OCI-LY1 (cell line): Measurements from ENCODE around the gene GNAI2.

Experiments
- EZH2 ChIP-seq: fragments of 200-600 bp; sonication (generic), shearing (Covaris generic); IDR thresholded peaks from 2 replicates; pipeline ENCODE4 v1.8.0; 2017; ENCODE audit warnings: borderline replicate concordance, mixed run types, mild to moderate bottlenecking, antibody characterized with exemption, low read length, moderate library complexity, mixed read lengths
- TF ChIP-seq, protein P1 (sequence below): fragments of 200-600 bp; sonication (generic), shearing (Covaris generic); IDR thresholded peaks from 2 replicates; pipeline ENCODE4 v1.5.1; 2017; ENCODE audit warnings: mild to moderate bottlenecking, antibody characterized with exemption, low read length, moderate library complexity, mixed read lengths

DNA sequence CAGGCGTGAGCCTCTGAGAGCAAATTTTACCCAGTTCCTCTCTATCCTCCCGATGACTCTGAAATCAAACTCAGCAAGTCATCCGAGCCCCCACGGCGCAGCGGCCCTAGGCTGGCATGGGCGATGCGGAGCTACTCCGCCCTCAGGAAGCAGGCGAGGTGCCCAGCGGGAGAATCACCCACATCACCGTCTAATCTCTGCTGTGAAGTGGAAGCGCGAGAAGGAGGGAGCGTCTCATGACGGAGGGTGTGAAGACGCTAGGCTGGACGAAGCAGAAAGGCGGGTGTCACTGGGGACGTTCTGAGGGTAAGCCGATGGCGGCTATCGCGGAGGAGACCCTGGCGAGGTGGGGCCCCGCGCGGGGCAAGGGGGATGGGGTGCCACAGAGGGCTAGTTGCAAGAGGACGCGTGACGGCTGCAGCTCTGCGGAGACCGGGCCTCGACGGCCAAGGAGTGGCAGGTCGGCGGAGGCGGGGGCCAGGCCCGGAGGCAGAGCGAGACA, 9.1 kb upstream of the GNAI2 start:
- TF ChIP-seq, protein P1, sequence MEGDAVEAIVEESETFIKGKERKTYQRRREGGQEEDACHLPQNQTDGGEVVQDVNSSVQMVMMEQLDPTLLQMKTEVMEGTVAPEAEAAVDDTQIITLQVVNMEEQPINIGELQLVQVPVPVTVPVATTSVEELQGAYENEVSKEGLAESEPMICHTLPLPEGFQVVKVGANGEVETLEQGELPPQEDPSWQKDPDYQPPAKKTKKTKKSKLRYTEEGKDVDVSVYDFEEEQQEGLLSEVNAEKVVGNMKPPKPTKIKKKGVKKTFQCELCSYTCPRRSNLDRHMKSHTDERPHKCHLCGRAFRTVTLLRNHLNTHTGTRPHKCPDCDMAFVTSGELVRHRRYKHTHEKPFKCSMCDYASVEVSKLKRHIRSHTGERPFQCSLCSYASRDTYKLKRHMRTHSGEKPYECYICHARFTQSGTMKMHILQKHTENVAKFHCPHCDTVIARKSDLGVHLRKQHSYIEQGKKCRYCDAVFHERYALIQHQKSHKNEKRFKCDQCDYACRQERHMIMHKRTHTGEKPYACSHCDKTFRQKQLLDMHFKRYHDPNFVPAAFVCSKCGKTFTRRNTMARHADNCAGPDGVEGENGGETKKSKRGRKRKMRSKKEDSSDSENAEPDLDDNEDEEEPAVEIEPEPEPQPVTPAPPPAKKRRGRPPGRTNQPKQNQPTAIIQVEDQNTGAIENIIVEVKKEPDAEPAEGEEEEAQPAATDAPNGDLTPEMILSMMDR: no peak
- TF ChIP-seq EZH2: no peak
